Activated CD4-positive, alpha-beta T cell treated with anti-CD3 and anti-CD28 coated beads for 24 hours (primary cell): ENCODE data around the gene PDP2.

Source experiments
- DNase-seq, 2 donors: peaks; one replicate each; pipeline ENCODE4 v3.0.0-alpha.2; 2020; ENCODE audit warnings: low read depth in 2 of 2

Gene PDP2

GRCh38 chr16:66935314-66936011 is 55.1 kb downstream of the PDP2 start, which contains the start of gene CES2:
Gene CES2, plus strand, starts transcription at chr16:66935516. Its CDS starts 120 bp downstream, at chr16:66935636.
- no peak for DNase-seq

DNA sequence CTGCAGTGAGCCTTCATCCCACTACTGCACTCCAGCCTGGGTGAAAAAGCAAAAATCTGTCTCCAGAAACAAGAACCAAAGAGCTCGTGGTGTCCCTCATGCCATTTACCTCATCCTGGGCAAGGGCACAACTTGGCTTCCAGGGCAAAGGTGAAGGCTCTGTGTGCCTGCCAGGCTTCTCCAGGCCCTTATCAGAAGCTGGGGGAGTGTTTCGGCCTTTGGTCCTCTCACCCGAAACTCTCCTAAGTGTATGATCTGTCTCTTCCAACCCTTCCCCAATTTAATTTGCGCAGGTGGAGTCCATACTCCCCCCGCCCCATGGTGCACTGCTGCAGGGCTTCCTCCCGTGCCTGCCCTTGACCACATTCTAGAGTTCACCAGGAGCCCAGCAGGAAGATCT is 56.1 kb downstream of the PDP2 start:
- no peak for DNase-seq

GRCh38 chr16:66936889-66937554 is 56.7 kb downstream of the PDP2 start:
- DNase-seq, result no peak

GRCh38 chr16:66937725-66938337 is 57.5 kb downstream of the PDP2 start:
- DNase-seq, result no peak

GRCh38 chr16:66939366-66939765 is 59.1 kb downstream of the PDP2 start:
- no peak for DNase-seq

DNA sequence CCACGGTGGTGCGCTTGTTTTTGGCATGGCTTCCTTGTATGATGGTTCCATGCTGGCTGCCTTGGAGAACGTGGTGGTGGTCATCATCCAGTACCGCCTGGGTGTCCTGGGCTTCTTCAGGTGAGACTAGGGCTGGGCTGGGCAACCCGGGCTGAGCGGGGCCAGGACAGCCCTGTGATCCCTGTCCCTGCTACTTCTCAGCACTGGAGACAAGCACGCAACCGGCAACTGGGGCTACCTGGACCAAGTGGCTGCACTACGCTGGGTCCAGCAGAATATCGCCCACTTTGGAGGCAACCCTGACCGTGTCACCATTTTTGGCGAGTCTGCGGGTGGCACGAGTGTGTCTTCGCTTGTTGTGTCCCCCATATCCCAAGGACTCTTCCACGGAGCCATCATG is 59.9 kb downstream of the PDP2 start:
- no peak for DNase-seq
